SK-N-SH (cell line): ENCODE data around the gene TMEM132E. TPM values are rescaled to one million over a fixed set of nuclear protein-coding genes. Genes with fewer than 3 reads are reported as not detected.

Experiments used
- CTCF ChIA-PET: fragments of 300-600, 350-600 bp; formaldehyde crosslinking; extraction: SDS; loops from one replicate; lab custom pipeline; 2021; lab: Yijun Ruan, JAX
- POLR2A ChIA-PET: fragments of 350-600 bp; sonication (Branson Sonifier 250); formaldehyde crosslinking; extraction: SDS; loops from one replicate; lab custom pipeline; 2020; ENCODE audit warnings: antibody characterized with exemption, inconsistent platforms; lab: Yijun Ruan, JAX
- DNase-seq: peaks from one replicate; pipeline ENCODE4 v3.0.0; 2012
- H2AFZ ChIP-seq: fragments of 200-600 bp; sonication (generic); 2 replicates; pipeline ENCODE4 v1.8.1; 2016; ENCODE audit warnings: antibody characterized with exemption, mild to moderate bottlenecking, low read depth
- H3F3A ChIP-seq: fragments of 200-600 bp; sonication (generic); replicated peaks from 2 replicates; pipeline ENCODE3; 2016; ENCODE audit warnings: antibody characterized with exemption, mild to moderate bottlenecking; ENCODE audit not compliant: insufficient read depth
- H3K27ac ChIP-seq, 2 experiments: fragments of 200-500 bp in 1 of 2; fragments of 200-600 bp in 1 of 2; sonication (Bioruptor generic) in 1 of 2; sonication (generic), shearing (Covaris generic) in 1 of 2; 2 replicates each; pipeline versions ENCODE4 v1.5.1 to v1.6.1; 2014 to 2016; ENCODE audit warnings: low read depth in 2 of 2, inconsistent platforms in 1 of 2, low read length in 1 of 2, mild to moderate bottlenecking in 1 of 2, mixed read lengths in 1 of 2
- H3K27me3 ChIP-seq: fragments of 200-600 bp; sonication (generic), shearing (Covaris generic); 2 replicates; pipeline ENCODE4 v1.6.1; 2016; ENCODE audit warnings: mixed run types; ENCODE audit not compliant: insufficient read depth
- H3K36me3 ChIP-seq, 2 experiments: fragments of 200-500 bp in 1 of 2; fragments of 200-600 bp in 1 of 2; sonication (Bioruptor generic) in 1 of 2; sonication (generic) in 1 of 2; replicated peaks in 1 of 2; 2 replicates each; pipeline versions ENCODE3 to v1.5.1; 2014 to 2016; ENCODE audit warnings: low read length in 1 of 2, mild to moderate bottlenecking in 1 of 2; ENCODE audit not compliant: insufficient read depth in 2 of 2, control insufficient read depth in 1 of 2
- H3K4me1 ChIP-seq, 2 experiments: fragments of 200-500 bp in 1 of 2; fragments of 200-600 bp in 1 of 2; sonication (Bioruptor generic) in 1 of 2; sonication (generic), shearing (Covaris generic) in 1 of 2; 2 replicates each; pipeline versions ENCODE4 v1.5.1 to v1.6.1; 2014 to 2016; ENCODE audit warnings: low read depth in 1 of 2, low read length in 1 of 2, mixed run types in 1 of 2; ENCODE audit not compliant: insufficient read depth in 2 of 2, control insufficient read depth in 1 of 2
- H3K4me2 ChIP-seq: fragments of 200-600 bp; sonication (generic), shearing (Covaris generic); 2 replicates; pipeline ENCODE4 v1.6.1; 2017; ENCODE audit warnings: mixed run types
- H3K4me3 ChIP-seq, 2 experiments: fragments of 200-500 bp in 1 of 2; fragments of 200-600 bp in 1 of 2; sonication (Bioruptor generic) in 1 of 2; sonication (generic), shearing (Covaris generic) in 1 of 2; 2 replicates each; pipeline versions ENCODE4 v1.5.1 to v1.8.1; 2014 to 2016; ENCODE audit warnings: low read depth in 2 of 2, inconsistent platforms in 1 of 2, low read length in 1 of 2, mild to moderate bottlenecking in 1 of 2, mixed read lengths in 1 of 2, moderate library complexity in 1 of 2
- H3K79me2 ChIP-seq: fragments of 200-600 bp; sonication (generic); 2 replicates; pipeline ENCODE4 v1.8.1; 2017; ENCODE audit warnings: mild to moderate bottlenecking; ENCODE audit not compliant: insufficient read depth
- H3K9ac ChIP-seq: fragments of 200-600 bp; sonication (generic); 2 replicates; pipeline ENCODE4 v1.6.1; 2017; ENCODE audit warnings: mixed run types
- H3K9me2 ChIP-seq: fragments of 200-600 bp; sonication (generic); 2 replicates; pipeline ENCODE4 v1.6.1; 2017; ENCODE audit warnings: mixed run types
- H3K9me3 ChIP-seq: fragments of 200-600 bp; sonication (generic); 2 replicates; pipeline ENCODE4 v1.6.1; 2017; ENCODE audit warnings: mixed run types, mild to moderate bottlenecking, moderate library complexity
- H4K20me1 ChIP-seq: fragments of 200-600 bp; sonication (generic); 2 replicates; pipeline ENCODE4 v1.6.1; 2017; ENCODE audit warnings: mild to moderate bottlenecking, mixed run types; ENCODE audit not compliant: insufficient read depth
- FOSL2 ChIP-seq: IDR thresholded peaks from 2 replicates; pipeline ENCODE4 v1.4.0; 2012; ENCODE audit warnings: low read depth, mild to moderate bottlenecking, moderate library complexity, borderline replicate concordance
- FOXJ3 ChIP-seq: sonication (generic); formaldehyde crosslinking; IDR thresholded peaks from 2 replicates; pipeline ENCODE4 v1.5.1; 2020; ENCODE audit warnings: mild to moderate bottlenecking, missing genetic modification reagents
- FOXM1 ChIP-seq: IDR thresholded peaks from 2 replicates; pipeline ENCODE4 v1.4.0; 2012; ENCODE audit warnings: low read depth, mild to moderate bottlenecking
- GABPA ChIP-seq: IDR thresholded peaks from 2 replicates; pipeline ENCODE4 v1.4.0; 2012; ENCODE audit warnings: low read depth, mild to moderate bottlenecking
- JUND ChIP-seq: IDR thresholded peaks from 2 replicates; pipeline ENCODE4 v1.4.0; 2012
- SIN3A ChIP-seq: IDR thresholded peaks from 2 replicates; pipeline ENCODE4 v1.6.1; 2012; ENCODE audit warnings: low read depth, mild to moderate bottlenecking, low read length, moderate library complexity, borderline replicate concordance
- TCF12 ChIP-seq: IDR thresholded peaks from 2 replicates; pipeline ENCODE4 v1.4.0; 2012
- WGBS: methylation state at CpG from one replicate; pipeline ENCODE4 v1.1.6; 2017; ENCODE audit warnings: low lambda C conversion rate; 5-methylcytosine and 5-hydroxymethylcytosine counted together
- polyA plus RNA-seq, 3 experiments: library from polyadenylated mRNA; depleted of rRNA; stranded (reverse); fragments of >200 nt; gene quantifications; 2 replicates each; pipeline ENCODE4 v1.2.3, GENCODE V29; 2012
- TF ChIP-seq, protein P1 (sequence below): IDR thresholded peaks from 2 replicates; pipeline ENCODE4; 2012
- TF ChIP-seq, protein P2 (sequence below): fragments of 150-350 bp; IDR thresholded peaks from 2 replicates; pipeline ENCODE4 v1.6.1; 2017; ENCODE audit warnings: antibody characterized with exemption, low read length, low read depth, borderline replicate concordance
- TF ChIP-seq, protein P3 (sequence below): IDR thresholded peaks from 2 replicates; pipeline ENCODE4 v1.4.0; 2012; ENCODE audit warnings: low read depth, borderline replicate concordance
- TF ChIP-seq, protein P4 (sequence below): fragments of 150-350 bp; IDR thresholded peaks from 2 replicates; pipeline ENCODE4 v1.6.1; 2016; ENCODE audit warnings: mild to moderate bottlenecking, low read depth, low read length

TMEM132E gene
- polyA plus RNA-seq, 1 of the 3 experiments (the other 2 are of a cell fraction): not detected

DNA sequence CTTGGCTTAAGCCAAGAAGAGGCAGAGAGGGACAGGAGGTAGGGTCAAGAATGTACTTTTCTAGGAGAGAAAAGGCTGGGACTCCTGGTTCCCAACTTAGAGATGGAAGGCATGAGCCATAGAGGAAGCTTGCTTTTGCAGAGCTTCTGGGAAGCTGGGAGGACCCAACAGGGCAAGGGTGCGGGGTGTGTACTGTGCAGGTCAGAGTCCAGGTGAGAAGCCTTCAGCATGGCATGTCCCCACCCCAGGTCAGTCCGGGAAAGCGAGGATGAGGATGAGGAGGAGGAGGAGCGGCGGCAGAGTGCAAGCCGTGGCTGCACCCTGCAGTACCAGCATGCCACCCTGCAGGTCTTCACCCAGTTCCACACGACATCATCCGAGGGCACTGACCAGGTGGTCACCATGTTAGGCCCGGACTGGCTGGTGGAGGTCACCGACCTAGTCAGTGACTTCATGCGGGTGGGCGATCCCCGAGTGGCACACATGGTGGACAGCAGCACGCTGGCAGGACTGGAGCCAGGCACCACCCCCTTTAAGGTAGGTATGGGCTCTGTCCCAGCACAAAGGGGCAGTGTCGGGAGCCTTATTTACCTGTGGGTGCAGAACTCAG is 55.3 kb downstream of the TMEM132E start:
- TF ChIP-seq, protein P1, sequence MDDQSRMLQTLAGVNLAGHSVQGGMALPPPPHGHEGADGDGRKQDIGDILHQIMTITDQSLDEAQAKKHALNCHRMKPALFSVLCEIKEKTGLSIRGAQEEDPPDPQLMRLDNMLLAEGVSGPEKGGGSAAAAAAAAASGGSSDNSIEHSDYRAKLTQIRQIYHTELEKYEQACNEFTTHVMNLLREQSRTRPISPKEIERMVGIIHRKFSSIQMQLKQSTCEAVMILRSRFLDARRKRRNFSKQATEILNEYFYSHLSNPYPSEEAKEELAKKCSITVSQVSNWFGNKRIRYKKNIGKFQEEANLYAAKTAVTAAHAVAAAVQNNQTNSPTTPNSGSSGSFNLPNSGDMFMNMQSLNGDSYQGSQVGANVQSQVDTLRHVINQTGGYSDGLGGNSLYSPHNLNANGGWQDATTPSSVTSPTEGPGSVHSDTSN: no peak
- ChIA-PET CTCF (interaction anchor here (0.9 to 2.2 kb wide), 4 partner anchors 50 to 215 kb away, joined by 3 to 9 read pairs (median 4); no protein-coding TSS in a partner anchor), POLR2A (no interaction called here)
- H3K9me2 ChIP-seq: no peaks in the 10 kb centered on the region
- H3K27ac ChIP-seq: no peak overlapping the region
- no peaks in the 10 kb centered on the region for H3K36me3 ChIP-seq
- H3K4me1 ChIP-seq: no peaks in the 10 kb centered on the region
- no peaks in the 10 kb centered on the region for H3F3A ChIP-seq
- H3K79me2 ChIP-seq: no peaks in the 10 kb centered on the region
- H3K4me2 ChIP-seq: no peak overlapping the region
- no peak overlapping the region for H2AFZ ChIP-seq
- no peaks in the 10 kb centered on the region for H4K20me1 ChIP-seq
- no peaks in the 10 kb centered on the region for H3K27me3 ChIP-seq
- DNase-seq: no peak
- H3K9ac ChIP-seq: no peak overlapping the region
- no peak overlapping the region for H3K4me3 ChIP-seq
- 39% methylated on average over 9 of the region's 15 CpGs for WGBS
- H3K9me3 ChIP-seq: no peaks in the 10 kb centered on the region

DNA sequence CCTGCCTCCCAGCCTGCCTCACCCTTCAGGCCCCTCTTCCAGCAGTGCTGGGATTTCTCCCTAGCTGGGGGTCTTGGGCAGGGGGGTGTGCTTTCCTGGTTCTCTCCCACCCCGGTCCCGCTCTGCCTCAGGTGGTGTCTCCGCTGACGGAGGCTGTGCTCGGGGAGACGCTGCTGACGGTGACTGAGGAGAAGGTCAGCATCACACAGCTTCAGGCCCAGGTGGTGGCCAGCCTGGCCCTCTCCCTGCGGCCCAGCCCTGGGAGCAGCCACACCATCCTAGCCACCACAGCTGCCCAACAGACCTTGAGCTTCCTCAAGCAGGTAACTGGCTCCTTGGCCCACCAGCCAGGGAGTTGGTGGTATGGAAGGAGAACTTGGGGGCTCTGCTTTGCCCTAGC is 56.5 kb downstream of the TMEM132E start:
- ChIA-PET POLR2A (no interaction called here), CTCF (interaction anchor here (1.0 to 4.9 kb wide), 4 partner anchors 13 to 216 kb away, joined by 4 to 60 read pairs (median 12); no protein-coding TSS in a partner anchor)
- Histone ChIP-seq H3K4me3 (no peak overlapping the region), H3K4me2 (no peak overlapping the region), H3K9me2 (no peaks in the 10 kb centered on the region), H3K79me2 (no peaks in the 10 kb centered on the region), H3K9me3 (no peaks in the 10 kb centered on the region), H3K9ac (no peak overlapping the region), H3K27ac (no peak overlapping the region), H3K36me3 (no peaks in the 10 kb centered on the region), H3F3A (no peaks in the 10 kb centered on the region), H4K20me1 (no peaks in the 10 kb centered on the region), H2AFZ (no peak overlapping the region), H3K4me1 (peaks cover 0 to 4% of the 10 kb centered on the region in 2 experiments; a peak in 1 of 4 replicates), H3K27me3 (no peaks in the 10 kb centered on the region)
- 74% methylated on average over 6 of the region's 8 CpGs for WGBS
- no peak for DNase-seq
- TF ChIP-seq GABPA: no peak
- TF ChIP-seq FOSL2: no peak
- no peak for TF ChIP-seq JUND
- TF ChIP-seq, protein P2, sequence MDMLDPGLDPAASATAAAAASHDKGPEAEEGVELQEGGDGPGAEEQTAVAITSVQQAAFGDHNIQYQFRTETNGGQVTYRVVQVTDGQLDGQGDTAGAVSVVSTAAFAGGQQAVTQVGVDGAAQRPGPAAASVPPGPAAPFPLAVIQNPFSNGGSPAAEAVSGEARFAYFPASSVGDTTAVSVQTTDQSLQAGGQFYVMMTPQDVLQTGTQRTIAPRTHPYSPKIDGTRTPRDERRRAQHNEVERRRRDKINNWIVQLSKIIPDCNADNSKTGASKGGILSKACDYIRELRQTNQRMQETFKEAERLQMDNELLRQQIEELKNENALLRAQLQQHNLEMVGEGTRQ: no peak
- TF ChIP-seq FOXJ3 (CRISPR knock-in tag): no peak
- TF ChIP-seq, protein P3, sequence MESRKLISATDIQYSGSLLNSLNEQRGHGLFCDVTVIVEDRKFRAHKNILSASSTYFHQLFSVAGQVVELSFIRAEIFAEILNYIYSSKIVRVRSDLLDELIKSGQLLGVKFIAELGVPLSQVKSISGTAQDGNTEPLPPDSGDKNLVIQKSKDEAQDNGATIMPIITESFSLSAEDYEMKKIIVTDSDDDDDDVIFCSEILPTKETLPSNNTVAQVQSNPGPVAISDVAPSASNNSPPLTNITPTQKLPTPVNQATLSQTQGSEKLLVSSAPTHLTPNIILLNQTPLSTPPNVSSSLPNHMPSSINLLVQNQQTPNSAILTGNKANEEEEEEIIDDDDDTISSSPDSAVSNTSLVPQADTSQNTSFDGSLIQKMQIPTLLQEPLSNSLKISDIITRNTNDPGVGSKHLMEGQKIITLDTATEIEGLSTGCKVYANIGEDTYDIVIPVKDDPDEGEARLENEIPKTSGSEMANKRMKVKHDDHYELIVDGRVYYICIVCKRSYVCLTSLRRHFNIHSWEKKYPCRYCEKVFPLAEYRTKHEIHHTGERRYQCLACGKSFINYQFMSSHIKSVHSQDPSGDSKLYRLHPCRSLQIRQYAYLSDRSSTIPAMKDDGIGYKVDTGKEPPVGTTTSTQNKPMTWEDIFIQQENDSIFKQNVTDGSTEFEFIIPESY: no peak
- TF ChIP-seq TCF12: no peak
- TF ChIP-seq, protein P4, sequence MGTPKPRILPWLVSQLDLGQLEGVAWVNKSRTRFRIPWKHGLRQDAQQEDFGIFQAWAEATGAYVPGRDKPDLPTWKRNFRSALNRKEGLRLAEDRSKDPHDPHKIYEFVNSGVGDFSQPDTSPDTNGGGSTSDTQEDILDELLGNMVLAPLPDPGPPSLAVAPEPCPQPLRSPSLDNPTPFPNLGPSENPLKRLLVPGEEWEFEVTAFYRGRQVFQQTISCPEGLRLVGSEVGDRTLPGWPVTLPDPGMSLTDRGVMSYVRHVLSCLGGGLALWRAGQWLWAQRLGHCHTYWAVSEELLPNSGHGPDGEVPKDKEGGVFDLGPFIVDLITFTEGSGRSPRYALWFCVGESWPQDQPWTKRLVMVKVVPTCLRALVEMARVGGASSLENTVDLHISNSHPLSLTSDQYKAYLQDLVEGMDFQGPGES: no peak
- TF ChIP-seq FOXM1: no peak
- TF ChIP-seq SIN3A: no peak
